NCI-H82 (cell line): ENCODE results near the gene SLC15A1.
"Not testable (repeated sequence)": the region's sequence is repeated elsewhere in the genome, so short reads cannot be mapped to it uniquely, and the experiment has no call there.

Source experiments
- DNase-seq: peaks from one replicate; lab custom pipeline; 2025; lab: John Stamatoyannopoulos, UW

The SLC15A1 gene

GRCh38 chr13:98657506-98658085 lies 94.9 kb downstream of the SLC15A1 start:
- no peak for DNase-seq

- no peak for DNase-seq
Measured at GRCh38 chr13:98656223-98656622, 96.2 kb downstream of the SLC15A1 start.

GRCh38 chr13:98653463-98653985 lies 98.9 kb downstream of the SLC15A1 start:
- peak; percentile 97 for DNase-seq

GRCh38 chr13:98652721-98653462 lies 99.6 kb downstream of the SLC15A1 start:
- no peak for DNase-seq

- no peak for DNase-seq
Measured at GRCh38 chr13:98652276-98652675, 100.2 kb downstream of the SLC15A1 start.

GRCh38 chr13:98651744-98652143 lies 100.7 kb downstream of the SLC15A1 start:
- no peak for DNase-seq

GRCh38 chr13:98650396-98651107 lies 101.9 kb downstream of the SLC15A1 start:
- DNase-seq = no peak

- DNase-seq = no peak
Measured at GRCh38 chr13:98649861-98650260, 102.6 kb downstream of the SLC15A1 start.

GRCh38 chr13:98648686-98649085 lies 103.8 kb downstream of the SLC15A1 start:
- no peak for DNase-seq

- no peak for DNase-seq
Measured at GRCh38 chr13:98648141-98648540, 104.3 kb downstream of the SLC15A1 start.

GRCh38 chr13:98647121-98647520 lies 105.4 kb downstream of the SLC15A1 start:
- no peak for DNase-seq

- DNase-seq = no peak
Measured at GRCh38 chr13:98643479-98643878, 109.0 kb downstream of the SLC15A1 start.

- DNase-seq = no peak
Measured at GRCh38 chr13:98641075-98641474, 111.4 kb downstream of the SLC15A1 start.

- DNase-seq = not testable (repeated sequence)
Measured at GRCh38 chr13:98639785-98640184, 112.7 kb downstream of the SLC15A1 start.

GRCh38 chr13:98638352-98638751 lies 114.1 kb downstream of the SLC15A1 start:
- DNase-seq = not testable (repeated sequence)
